ENCODE data around the gene ARID1A.

DNA sequence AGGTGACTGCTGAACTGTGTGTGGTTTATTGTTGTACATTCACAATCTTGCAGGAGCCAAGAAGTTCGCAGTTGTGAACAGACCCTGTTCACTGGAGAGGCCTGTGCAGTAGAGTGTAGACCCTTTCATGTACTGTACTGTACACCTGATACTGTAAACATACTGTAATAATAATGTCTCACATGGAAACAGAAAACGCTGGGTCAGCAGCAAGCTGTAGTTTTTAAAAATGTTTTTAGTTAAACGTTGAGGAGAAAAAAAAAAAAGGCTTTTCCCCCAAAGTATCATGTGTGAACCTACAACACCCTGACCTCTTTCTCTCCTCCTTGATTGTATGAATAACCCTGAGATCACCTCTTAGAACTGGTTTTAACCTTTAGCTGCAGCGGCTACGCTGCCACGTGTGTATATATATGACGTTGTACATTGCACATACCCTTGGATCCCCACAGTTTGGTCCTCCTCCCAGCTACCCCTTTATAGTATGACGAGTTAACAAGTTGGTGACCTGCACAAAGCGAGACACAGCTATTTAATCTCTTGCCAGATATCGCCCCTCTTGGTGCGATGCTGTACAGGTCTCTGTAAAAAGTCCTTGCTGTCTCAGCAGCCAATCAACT is 85.5 kb downstream of the ARID1A start:
- TF ChIP-seq, protein P1, sequence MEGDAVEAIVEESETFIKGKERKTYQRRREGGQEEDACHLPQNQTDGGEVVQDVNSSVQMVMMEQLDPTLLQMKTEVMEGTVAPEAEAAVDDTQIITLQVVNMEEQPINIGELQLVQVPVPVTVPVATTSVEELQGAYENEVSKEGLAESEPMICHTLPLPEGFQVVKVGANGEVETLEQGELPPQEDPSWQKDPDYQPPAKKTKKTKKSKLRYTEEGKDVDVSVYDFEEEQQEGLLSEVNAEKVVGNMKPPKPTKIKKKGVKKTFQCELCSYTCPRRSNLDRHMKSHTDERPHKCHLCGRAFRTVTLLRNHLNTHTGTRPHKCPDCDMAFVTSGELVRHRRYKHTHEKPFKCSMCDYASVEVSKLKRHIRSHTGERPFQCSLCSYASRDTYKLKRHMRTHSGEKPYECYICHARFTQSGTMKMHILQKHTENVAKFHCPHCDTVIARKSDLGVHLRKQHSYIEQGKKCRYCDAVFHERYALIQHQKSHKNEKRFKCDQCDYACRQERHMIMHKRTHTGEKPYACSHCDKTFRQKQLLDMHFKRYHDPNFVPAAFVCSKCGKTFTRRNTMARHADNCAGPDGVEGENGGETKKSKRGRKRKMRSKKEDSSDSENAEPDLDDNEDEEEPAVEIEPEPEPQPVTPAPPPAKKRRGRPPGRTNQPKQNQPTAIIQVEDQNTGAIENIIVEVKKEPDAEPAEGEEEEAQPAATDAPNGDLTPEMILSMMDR (conservative IDR thresholded peaks at IDR 0.05; ENCODE audit: low read depth, low read length) = no peak
- no peak for TF ChIP-seq EZH2 (IDR thresholded peaks at IDR 0.05; ENCODE audit: borderline replicate concordance, low read depth, low read length, poor library complexity, severe bottlenecking)

Data from A673 (cell line).